Skin of body (tissue), 2 donors: ENCODE data around the gene BCL2L11. TPM values are rescaled to one million over a fixed set of nuclear protein-coding genes. Genes with fewer than 3 reads are reported as not detected.

Experiments used
- DNase-seq: peaks from one replicate; lab custom pipeline; 2025; lab: John Stamatoyannopoulos, UW
- total RNA-seq: library from RNA; depleted of rRNA; stranded (reverse); fragments of >200 nt; gene quantifications from one replicate; pipeline ENCODE4 v1.2.3, GENCODE V29; 2014

The BCL2L11 gene
- total RNA-seq, 1 donor from 2014 or later, result 10.7 TPM

DNA sequence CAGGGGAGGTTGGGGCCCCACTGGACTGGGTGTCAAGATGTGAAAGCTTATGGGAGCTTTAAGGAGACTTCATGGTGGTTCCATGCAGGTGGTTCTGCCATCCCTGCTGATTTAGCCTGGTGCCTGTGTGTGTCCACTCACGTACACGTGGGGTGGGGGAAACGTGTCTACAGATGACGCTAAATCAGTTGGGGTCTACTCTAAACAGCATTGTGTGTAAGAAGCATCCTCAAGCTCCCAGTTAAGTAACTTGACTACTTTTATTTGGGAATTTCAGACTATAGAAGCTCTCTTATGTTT lies 47.1 kb downstream of the BCL2L11 start:
- no peak for DNase-seq

DNA sequence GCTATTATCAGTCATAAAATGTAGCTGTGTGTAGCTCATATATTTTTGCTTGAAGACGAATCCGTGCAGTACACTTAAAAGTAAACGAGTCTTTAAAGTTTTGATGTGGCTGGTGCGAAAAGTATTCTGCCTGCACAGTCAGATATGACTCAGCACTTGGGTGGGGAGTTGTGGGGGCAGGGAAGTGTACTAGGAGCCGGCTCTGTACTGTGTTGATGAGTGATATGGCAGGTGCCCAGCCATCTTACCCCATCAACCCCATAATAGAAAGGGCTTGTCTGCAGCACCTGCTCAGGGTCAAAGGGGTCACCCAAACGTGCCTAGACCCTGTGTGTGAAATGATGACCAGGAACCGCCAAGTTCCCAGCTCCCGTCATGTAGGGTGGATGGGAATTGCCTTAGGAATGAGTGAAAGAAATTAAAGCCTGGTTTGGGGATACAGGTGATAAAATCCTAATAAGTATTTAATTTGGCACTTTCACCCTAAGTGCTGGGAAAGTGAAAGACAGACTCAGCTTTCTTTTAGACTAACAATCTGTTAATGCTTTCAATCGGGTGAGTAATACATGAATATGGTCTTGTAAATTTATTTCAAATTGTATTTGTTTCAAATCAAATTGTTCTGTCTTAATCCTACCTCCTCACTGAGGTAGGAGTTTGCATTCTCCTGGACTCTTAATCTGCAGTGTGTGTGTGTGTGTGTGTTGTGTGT lies 48.0 kb downstream of the BCL2L11 start:
- DNase-seq, result no peak

DNA sequence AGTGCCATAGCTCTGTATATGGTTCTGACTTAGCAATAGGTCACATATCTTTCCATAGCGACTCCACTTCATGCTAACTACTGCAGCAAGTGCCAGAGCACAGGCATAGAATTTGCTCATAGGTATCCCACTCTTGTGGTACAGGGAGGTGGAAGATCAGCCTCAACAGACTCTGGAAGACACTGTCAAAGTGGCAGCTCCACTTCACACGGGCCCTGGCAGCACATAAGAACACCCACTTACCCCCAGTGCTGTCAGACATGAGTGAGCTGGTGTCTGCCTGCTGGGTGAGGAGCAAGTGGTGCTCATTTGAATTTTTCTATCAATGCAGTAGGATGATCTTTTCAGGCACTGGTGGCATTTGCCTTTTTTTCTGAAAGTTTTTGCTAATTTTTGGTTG lies 48.6 kb downstream of the BCL2L11 start:
- no peak for DNase-seq

DNA sequence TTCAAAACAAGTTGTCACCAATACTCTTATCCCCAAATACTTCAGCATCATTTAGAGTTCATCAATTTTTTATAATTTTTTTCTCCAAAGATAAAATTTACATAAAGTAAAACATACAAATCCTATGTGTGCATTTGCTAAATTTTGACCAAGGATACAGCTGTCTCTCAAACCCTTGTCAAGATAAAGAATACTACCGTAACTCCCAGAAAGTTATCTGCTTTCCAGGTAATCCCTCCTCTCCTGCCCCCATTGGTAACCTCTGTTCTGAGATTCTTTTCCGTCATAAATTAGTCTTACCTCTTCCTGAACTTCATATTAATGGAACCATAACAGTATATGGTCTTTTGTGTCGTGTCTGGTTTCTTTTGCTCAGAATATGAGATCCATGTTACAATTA lies 49.2 kb downstream of the BCL2L11 start:
- no peak for DNase-seq

DNA sequence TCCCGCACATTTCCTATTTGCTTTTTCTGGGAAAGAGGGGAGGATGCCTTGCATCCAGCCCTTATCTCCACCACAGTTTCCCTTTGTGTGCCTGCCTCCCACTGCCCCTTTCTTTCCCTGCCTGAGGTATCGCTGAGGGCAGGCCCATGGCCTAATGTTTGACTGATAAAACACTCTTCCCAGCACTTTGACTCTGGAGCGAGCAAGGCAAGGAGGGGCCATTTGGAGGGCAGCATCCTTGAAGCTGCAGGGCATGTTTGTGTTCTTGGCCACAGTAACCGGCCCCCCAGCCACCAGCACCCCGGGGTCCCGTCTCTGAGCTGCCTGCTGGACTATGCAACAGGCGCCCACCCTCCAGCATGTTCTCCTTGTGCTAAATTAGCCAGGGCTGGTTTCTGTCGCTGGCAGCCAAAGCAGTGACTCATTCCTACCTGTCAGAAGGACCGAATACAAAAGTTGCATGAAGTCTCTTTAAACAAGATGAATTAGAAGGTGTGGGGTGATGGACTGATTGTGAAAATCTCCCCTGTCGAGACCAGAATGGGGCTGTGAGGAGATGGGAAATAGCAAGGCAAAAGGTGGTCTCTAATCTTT lies 50.7 kb downstream of the BCL2L11 start:
- DNase-seq, result no peak

DNA sequence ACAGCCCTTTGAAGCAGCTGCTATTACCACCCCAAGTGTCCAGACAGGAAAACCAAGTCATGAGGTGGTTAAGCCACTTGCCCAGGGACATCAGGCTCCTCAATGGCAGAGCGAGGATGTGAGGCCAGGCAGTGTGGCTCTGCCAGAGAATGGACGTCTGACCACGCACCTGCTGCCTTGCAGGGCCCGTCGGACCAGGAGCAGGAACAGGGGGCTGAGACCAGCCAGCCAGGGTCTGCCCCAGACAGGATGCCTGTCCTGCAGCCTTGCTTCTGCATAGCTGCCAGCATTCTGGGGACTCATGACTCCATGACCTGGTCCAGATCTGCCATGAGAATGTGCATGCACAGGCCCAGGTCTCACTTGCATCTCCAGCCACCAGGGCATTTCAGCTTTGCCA lies 52.0 kb downstream of the BCL2L11 start:
- DNase-seq, result no peak

DNA sequence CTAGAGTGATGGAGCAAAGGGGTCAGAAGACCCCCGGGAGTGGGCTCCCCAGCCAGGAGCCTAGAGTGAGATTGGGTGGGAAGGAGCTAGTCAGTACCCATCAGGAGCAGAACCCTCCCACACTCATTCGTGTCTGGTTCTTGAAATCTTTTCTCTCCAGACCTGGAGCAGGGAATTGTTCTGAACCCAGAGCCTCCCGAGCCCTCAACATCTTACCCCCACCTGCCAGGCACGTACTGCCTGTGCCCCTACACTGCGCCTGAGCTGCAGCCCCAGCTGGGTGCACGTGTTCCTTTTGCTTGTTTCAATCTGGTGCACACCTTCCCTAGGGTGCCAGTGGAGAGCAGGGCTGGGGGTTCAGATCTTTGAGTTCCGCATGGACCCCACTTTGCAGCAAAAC lies 52.6 kb downstream of the BCL2L11 start:
- no peak for DNase-seq

DNA sequence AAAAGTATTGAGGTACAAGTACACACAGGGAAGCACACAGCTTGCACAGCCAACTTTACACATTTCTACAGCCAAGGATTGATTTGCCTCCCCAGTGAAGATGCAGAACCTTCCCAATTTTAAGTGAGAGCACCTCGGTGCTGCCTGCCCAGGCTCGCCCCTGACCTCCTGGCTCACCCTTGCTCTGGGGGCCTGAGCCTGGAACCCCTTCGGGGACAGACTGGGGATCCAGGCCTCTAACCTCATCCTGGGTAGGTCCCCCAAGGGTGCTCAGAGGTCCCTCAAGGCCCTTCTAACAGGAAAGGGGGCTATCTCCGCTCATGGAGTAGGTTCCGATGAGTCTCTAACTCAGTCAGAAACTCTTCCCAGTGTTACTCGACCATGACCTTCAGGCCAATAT lies 53.1 kb downstream of the BCL2L11 start:
- no peak for DNase-seq

DNA sequence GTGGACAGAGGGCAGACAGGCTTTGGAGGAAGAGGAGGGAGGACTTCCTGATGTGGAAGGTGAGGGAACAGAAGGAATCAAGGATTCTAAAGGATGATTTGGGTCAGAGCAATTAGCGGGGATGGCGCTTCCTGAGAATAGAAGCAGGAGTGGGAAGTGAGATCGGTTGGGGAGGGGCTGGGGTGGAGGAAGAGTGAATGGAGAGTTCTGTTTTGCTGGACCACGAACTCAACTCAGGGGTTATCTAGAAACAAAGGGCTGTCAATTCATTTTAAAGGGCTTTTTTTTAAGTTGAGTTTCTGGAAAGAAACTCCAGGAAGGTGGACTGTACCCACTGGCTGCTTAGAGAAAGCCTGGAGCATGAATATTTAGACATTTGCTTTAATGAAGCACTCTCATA lies 54.9 kb downstream of the BCL2L11 start:
- no peak for DNase-seq

DNA sequence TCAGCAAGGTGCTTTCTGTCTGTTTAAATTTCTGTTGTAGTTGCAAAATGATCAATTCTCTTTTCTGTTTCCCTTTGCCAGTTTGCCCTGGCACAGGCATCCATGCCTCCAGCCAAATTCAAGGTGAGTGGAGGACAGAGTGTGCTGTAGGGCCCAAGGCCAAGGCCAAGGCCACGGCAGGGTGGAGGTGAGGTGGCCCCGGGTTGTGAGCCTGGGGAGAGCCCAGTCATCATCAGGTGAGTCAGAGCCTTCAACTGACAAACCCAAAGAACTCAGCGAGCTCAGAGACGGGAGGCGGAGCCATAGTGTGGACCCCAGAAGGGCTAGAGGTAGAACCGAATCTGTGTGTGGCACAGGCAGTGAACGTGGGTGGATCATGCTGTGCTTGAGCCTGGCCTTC lies 55.7 kb downstream of the BCL2L11 start:
- no peak for DNase-seq

DNA sequence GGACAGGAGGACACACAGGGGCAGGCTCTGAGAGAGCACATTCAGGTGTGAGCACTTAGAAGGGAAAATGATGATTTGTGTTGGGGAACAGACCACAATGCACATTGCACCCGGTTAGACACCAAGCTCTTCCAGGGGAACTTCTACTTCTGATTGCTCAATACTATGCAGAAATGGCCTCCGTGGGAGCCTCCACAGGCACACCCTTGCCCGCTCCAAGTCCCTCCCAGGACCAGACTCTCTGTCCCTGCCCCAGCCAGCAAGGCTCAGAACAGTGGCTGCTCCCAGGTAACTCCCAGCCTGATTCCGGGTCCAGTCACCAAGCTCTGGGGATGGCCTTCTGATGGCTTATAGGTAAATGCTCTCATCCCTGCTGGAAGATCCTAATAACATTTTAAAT lies 56.2 kb downstream of the BCL2L11 start:
- DNase-seq, result no peak

DNA sequence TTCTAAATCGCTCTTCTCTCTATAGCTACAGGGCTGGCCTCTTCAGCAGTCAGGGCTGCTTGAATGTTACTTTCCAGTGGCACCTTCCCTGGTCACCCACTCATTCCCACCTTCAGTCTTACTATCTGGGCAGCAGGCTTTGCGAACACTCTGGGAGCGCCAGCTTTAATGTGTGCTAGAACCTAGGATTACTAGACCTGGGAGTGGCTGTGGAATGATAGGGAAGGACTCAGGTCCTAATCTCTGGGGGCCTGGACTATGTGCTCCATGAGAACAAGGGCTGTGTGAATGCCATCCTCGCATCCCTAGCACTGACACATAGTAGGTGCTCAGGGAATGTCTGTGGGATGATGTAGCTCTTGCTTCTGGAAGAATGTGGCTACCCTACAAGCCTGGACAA lies 57.6 kb downstream of the BCL2L11 start:
- DNase-seq, result no peak

DNA sequence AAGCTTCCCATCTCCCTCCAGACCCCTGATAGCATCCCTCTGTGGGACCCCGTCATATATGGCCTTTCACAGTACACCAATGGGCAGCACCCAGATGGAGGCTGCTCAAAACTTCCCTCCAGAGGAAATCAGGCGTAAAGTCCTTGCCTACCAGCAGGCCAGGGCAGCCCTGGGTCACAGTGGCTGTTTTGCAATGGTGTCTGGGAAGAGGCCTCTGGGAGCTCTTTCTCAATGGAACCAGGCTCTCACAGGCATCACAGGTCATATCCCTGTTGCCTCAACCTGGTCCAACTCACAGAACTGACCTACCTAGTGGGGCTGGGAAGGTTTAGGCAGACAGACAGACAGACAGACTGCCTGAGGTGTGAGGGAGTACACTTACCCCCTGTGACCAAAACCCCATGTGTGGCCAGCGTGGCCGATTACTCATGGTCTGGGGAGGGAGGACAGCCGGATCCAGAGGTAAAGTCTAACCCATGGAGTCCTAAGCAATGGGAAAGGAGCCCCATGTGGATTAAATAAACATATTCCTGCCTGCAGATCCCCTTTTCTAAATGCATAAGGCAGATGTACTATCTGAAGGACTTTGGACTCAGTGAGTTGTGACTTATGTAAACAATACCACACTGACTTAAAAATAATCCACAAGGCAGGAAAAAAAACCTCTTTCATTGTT lies 58.2 kb downstream of the BCL2L11 start:
- no peak for DNase-seq

DNA sequence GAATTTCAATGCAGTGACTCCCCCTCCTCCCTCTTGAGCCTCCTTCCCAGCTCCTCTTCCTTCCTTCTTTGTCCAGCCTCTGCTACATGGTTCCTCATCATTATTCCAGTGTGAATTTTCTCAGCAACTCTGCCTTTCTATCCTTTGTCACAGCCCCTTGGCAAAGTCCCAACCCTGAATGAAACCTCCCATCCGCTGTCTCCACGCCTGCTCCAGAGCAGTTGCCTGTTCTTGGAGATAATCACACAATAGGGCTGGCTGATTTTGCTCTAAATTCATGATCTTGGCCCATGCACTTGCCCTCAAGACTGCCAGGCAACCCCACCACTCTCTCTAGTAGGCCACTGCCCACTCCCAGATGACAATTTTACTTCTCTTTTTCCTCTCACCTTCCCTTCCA lies 61.4 kb downstream of the BCL2L11 start:
- DNase-seq, result no peak

DNA sequence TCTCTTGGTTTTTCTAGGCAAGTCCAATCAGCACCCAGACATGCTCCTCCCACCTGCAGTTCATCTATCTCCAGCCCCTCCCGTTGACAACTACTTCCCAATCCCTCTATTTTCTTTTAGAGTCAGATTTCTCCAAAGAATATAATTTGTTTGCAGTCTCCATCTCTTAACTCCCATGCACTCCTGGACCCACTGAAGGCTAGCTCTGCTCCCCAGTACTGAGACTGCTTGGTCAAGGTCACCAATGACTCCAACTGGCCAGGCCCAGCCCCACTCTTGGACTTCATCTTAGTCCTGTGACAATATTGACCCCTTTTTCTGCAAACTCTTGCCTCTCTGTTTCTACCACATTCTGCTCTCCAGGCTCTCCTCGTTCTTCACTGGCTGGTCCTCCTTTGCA lies 62.0 kb downstream of the BCL2L11 start:
- DNase-seq, result no peak

DNA sequence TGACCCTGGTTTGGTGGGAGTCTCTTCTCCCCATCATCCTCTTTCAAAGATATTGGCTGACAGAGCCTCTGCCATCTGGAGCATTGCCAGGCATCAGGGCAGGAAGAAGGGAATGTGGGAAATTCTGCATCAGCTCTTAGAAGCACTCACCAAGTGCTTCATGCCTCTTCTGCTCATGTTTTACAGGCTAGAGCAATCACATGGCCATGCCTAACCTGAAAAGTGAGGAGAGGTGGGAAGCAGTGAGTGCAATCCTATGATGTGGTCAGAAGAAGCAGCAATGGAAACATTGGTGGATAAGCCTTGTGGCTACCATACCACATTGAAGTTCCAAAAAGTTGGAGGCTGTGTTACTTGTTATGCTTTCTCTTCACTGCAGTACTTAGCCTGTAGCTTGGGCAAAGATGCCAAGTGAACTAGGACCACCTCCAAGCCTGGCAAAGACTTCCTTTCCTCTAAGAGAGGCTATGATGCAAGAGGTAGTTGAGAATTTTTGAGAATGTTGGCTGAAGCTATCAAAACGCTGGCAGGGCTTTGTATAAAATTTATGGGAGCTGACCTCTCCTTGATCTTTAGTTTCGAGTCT lies 64.1 kb downstream of the BCL2L11 start:
- no peak for DNase-seq

DNA sequence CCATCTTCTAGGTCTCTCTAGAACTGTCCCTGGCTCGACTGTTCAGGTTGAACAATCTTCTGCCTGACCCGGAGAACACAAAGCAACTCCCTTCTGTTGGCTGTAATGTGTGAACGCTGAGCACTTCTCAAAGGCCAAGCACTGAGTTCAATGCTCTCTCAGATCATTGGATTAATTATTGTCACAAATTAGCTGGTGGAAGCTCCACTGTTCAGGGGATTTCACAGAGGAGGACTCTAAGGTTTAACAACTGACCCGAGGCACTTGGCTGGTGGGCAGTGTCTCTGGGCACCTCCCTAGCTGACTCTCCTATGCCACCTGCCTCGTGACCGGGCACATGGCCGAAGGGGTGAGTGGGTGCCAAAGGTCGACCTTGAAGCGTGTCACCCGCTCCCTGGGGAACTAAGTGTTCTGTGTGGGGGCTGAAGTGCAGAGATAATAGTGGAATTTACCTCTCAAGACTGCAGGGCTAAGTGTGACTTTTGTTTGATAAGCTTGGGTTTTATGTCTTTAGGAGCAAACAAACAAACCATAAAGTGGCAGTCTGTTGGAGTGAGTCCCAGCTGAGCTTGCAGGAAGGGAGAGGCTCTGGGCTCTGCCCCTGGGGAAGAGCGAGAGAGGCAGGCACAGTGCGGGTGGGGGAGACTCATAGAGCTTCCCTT lies 64.8 kb downstream of the BCL2L11 start:
- DNase-seq, result no peak

DNA sequence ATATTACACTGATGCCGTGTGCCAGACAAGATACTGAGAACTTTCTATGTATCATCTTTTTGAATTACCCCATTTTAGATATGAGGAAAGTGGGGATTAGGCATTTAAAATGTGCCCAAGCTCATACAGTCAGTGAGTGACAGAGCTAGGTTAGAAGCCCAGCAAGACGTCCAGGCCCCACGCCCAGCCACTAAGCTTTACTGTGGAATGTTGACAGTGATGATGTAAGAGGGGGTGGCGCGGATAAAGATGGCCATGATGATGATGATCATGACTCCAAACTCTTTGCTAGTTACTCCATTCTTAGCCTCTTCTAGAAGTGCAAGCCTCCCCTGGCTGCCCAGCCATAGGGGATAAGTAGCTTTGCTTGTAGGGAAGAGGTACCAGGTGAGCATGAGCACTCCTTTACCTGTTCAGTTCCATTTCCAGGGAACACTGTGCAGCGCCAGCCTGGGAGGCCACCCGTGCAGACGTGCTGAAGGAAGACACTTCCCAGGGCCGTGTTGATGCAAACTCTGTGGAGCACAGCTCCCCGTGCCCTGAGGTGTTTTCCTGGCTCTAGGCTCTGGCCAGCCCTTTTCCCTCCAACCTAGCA lies 65.5 kb downstream of the BCL2L11 start:
- no peak for DNase-seq

DNA sequence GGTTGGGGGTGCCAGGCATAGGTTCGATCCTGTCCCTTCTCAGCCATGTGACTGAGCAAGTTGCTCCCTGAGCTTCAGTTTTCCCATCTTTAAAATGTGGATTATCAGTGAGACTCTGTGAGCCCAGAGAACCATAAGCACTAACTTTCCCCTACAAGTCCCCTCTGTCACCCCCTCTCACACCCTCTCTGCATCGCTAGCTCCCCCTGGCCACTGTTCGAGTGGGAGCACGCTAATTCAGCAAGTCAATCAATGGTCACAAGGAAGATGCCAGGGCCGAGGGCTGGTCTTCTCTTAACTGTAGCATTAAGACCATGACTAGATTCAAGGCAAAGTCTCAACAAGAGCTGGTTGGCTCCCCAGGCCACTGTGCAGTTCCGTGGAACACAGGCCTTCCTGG lies 66.2 kb downstream of the BCL2L11 start:
- no peak for DNase-seq

DNA sequence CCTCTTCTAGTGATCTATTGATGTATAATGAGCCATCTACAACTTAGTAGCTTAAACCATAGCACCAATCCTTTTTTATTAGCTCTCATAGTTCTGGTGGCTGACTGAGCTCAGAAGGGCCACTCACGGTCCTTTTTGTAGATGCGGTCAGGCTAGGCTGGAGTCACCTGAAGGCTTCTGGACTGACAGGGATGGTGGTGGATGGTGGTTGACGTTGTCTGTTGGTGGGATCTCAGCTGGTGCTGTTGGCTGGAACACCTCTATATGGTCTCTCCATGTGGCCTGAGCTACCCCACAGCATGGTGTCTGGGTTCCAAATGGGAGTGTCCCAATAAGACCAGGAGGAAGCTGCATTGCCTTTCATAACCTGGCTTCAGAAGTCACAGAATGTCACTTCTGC lies 68.0 kb downstream of the BCL2L11 start:
- no peak for DNase-seq

DNA sequence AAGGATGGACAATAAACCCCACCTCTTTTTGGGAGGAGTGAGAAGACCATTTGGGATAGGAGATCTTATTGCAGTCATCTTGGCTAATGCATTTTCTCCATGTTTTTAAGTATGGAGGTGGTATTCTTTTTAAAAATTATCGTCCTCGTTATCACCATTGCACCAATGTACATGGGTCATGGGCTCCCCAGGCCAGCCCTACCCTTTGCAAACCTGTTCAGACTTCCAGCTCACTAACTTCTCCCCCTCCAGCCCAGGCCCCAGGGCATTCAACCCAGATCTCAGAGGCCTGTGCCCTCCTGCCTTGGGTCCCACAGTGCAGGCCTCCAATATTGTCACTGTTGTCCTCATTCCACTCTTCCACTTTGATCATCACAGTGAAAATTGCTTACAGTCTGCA lies 68.4 kb downstream of the BCL2L11 start:
- DNase-seq, result no peak
